Heart left ventricle (tissue), 13 donors: ENCODE data around the gene ATPAF1.

ENCODE experiments used
- POLR2A ChIP-seq, 2 donors: fragments of 450-650 bp; IDR thresholded peaks; one replicate each; pipeline ENCODE4 v1.6.1; 2017; ENCODE audit warnings: antibody characterized with exemption in 2 of 2, mild to moderate bottlenecking in 2 of 2, moderate library complexity in 2 of 2
- TF ChIP-seq, protein P1 (sequence below), 12 donors: fragments of 200-600 bp; sonication (generic) in 4 of 12; IDR thresholded peaks; one replicate each; pipeline versions ENCODE4 v1.5.0 to v1.8.0; 2018 to 2022; ENCODE audit warnings: antibody characterized with exemption in 12 of 12, mild to moderate bottlenecking in 5 of 12
- donor health status: ischemic (EF 13 %, LVEDD 7.1; RV severe dilation, severe dysfunction).
- donor health status: DM: no; HTN: yes; CAD: no.
- donor health status: DM: no; HTN: no; CAD: no.
- donor health status: ischemic (EF 25% LVEDD 6.9; RV normal size, moderate dysfunction).
- donor health status: ischemic (EF 25% LVEDD 5.7; RV mildly dilated, moderate dysfunction).
- donor health status: ischemic (EF 35%, LVEDD 5.7; RV mildly dilated, moderate dysfunction).
- donor health status: nonischemic (EF 11% LVEDD 7.7; RV severe dilation, severe dysfunction).
- donor health status: DM: yes; HTN: yes; CAD: no.
- donor health status: PGD.
- donor health status: ischemic (EF 29% LVEDD 5.4; RV normal size, mild dysfunction).
- donor health status: nonischemic (EF 23%, LVEDD 6.1; RV moderate dilation, normal function).

DNA sequence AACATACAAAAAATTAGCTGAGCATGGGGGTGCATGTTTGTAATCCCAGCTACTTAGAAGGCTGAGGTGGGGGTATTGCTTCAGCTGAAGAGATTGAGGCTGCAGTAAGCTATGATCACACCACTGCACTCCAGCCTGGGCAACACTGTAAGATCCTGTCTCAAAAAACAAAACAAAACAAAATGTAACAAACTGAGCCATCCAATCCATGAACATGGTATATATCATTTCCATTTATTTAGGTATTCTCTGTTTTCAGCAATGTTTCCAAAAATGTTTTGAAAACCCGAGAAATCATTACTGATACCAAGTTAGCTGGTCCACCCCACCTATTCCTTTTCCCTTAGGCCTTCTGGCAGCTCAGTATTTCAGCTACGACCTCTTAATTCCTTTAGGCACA lies 18.4 kb downstream of the ATPAF1 start:
- no peak for TF ChIP-seq POLR2A (IDR thresholded peaks at IDR 0.05)
- TF ChIP-seq, protein P1, sequence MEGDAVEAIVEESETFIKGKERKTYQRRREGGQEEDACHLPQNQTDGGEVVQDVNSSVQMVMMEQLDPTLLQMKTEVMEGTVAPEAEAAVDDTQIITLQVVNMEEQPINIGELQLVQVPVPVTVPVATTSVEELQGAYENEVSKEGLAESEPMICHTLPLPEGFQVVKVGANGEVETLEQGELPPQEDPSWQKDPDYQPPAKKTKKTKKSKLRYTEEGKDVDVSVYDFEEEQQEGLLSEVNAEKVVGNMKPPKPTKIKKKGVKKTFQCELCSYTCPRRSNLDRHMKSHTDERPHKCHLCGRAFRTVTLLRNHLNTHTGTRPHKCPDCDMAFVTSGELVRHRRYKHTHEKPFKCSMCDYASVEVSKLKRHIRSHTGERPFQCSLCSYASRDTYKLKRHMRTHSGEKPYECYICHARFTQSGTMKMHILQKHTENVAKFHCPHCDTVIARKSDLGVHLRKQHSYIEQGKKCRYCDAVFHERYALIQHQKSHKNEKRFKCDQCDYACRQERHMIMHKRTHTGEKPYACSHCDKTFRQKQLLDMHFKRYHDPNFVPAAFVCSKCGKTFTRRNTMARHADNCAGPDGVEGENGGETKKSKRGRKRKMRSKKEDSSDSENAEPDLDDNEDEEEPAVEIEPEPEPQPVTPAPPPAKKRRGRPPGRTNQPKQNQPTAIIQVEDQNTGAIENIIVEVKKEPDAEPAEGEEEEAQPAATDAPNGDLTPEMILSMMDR (IDR thresholded peaks at IDR 0.05), result no peak
